OCI-LY1 (cell line): Measurements from ENCODE around the gene RIOK3.

Experiments
- CTCF ChIP-seq: fragments of 200-600 bp; sonication (generic), shearing (Covaris generic); IDR thresholded peaks from 2 replicates; pipeline ENCODE4 v1.5.1; 2017; ENCODE audit warnings: mild to moderate bottlenecking, antibody characterized with exemption, low read length, moderate library complexity, mixed read lengths
- EZH2 ChIP-seq: fragments of 200-600 bp; sonication (generic), shearing (Covaris generic); IDR thresholded peaks from 2 replicates; pipeline ENCODE4 v1.8.0; 2017; ENCODE audit warnings: borderline replicate concordance, mixed run types, mild to moderate bottlenecking, antibody characterized with exemption, low read length, moderate library complexity, mixed read lengths

DNA sequence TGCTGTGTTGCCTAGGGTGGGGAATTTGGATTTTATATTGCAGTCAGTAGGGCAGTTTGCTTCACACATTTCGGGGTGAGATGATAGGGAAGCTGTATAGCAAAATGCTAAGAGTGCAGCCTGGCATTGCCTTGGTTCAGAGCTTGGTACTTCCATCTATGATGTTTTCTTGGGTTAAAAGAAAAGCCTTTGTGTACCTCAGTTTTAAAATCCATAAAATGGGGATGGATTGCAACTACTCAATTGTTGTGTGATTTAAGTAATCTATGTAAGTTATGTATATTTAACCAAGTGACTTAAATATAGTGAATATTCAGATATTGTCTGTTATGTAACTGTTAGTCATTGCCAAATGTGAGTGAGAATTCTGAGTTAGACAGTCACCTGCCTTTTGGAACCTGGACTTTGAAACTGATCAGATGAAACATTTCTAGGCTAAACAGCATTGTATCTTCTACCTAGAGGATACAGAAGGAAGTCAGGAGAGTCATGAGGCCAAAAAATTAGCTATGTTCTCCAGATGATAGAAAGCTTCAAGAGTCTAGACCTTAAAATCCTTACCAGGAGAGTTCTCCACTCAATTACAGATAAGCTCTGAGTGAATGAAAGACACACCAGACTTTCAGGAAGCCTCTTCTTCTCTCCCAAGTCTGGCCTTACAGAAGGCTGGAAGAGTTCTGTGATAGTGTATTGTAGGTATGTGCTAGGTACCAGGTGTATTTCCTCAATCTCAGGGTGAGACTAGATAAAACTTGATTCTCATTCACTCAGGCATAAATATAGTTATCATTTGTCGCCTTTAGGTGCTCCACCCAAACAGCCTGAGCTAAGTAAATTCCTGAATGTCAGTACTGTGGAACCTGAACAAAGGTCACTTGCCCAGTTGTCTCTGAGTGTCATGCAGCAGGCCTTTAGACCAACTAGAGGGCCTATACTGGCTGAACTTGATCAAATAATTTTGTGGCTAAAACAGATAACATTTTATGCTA lies 7.5 kb downstream of the RIOK3 start:
- TF ChIP-seq CTCF (no peak), EZH2 (no peak)
